NCI-H2107 (cell line): ENCODE results near the gene CSRNP3.
"Not testable (repeated sequence)": the region's sequence is repeated elsewhere in the genome, so short reads cannot be mapped to it uniquely, and the experiment has no call there.

Experiments used
- DNase-seq: peaks from one replicate; lab custom pipeline; 2025; lab: John Stamatoyannopoulos, UW

Gene CSRNP3

GRCh38 chr2:165634282-165634681 lies 164.8 kb downstream of the CSRNP3 start:
- no peak for DNase-seq

- peak; percentile 62 for DNase-seq
Observed at GRCh38 chr2:165634855-165635254, 165.4 kb downstream of the CSRNP3 start.

GRCh38 chr2:165635532-165635931 lies 166.0 kb downstream of the CSRNP3 start:
- DNase-seq = no peak

GRCh38 chr2:165636959-165637358 lies 167.5 kb downstream of the CSRNP3 start:
- no peak for DNase-seq

GRCh38 chr2:165637396-165637795 lies 167.9 kb downstream of the CSRNP3 start:
- no peak for DNase-seq

- no peak for DNase-seq
Observed at GRCh38 chr2:165639504-165639903, 170.0 kb downstream of the CSRNP3 start.

GRCh38 chr2:165640247-165640929 lies 170.9 kb downstream of the CSRNP3 start:
- DNase-seq = no peak

GRCh38 chr2:165645930-165646831 lies 176.7 kb downstream of the CSRNP3 start:
- DNase-seq = no peak

GRCh38 chr2:165647409-165647808 lies 177.9 kb downstream of the CSRNP3 start:
- DNase-seq = no peak

- DNase-seq = no peak
Observed at GRCh38 chr2:165648801-165649200, 179.3 kb downstream of the CSRNP3 start.

GRCh38 chr2:165651233-165651632 lies 181.7 kb downstream of the CSRNP3 start:
- DNase-seq = no peak

- no peak for DNase-seq
Observed at GRCh38 chr2:165655661-165656060, 186.2 kb downstream of the CSRNP3 start.

- no peak for DNase-seq
Observed at GRCh38 chr2:165660361-165660760, 190.9 kb downstream of the CSRNP3 start.

- no peak for DNase-seq
Observed at GRCh38 chr2:165662720-165663119, 193.2 kb downstream of the CSRNP3 start.

- no peak for DNase-seq
Observed at GRCh38 chr2:165665614-165666013, 196.1 kb downstream of the CSRNP3 start.

- DNase-seq = not testable (repeated sequence)
Observed at GRCh38 chr2:165666073-165666472, 196.6 kb downstream of the CSRNP3 start.

- no peak for DNase-seq
Observed at GRCh38 chr2:165666605-165667004, 197.1 kb downstream of the CSRNP3 start.

- no peak for DNase-seq
Observed at GRCh38 chr2:165667375-165667774, 197.9 kb downstream of the CSRNP3 start.

GRCh38 chr2:165674780-165675179 lies 205.3 kb downstream of the CSRNP3 start:
- no peak for DNase-seq

GRCh38 chr2:165675551-165675968 lies 206.1 kb downstream of the CSRNP3 start:
- DNase-seq = no peak

- DNase-seq = no peak
Observed at GRCh38 chr2:165678882-165679281, 209.4 kb downstream of the CSRNP3 start.

- no peak for DNase-seq
Observed at GRCh38 chr2:165679621-165680020, 210.1 kb downstream of the CSRNP3 start.

- DNase-seq = no peak
Observed at GRCh38 chr2:165681841-165682240, 212.3 kb downstream of the CSRNP3 start.
